ENCODE results near the gene ENTHD1. TPM values are rescaled to one million over a fixed set of nuclear protein-coding genes. Genes with fewer than 3 reads are reported as not detected.

Gene ENTHD1
- total and polyA plus RNA-seq, 9 of the 15 experiments (the other 6 are each of a cell fraction or from before 2014, with no cell fraction given), result 0.13 to 0.98 (median 0.35) TPM

DNA sequence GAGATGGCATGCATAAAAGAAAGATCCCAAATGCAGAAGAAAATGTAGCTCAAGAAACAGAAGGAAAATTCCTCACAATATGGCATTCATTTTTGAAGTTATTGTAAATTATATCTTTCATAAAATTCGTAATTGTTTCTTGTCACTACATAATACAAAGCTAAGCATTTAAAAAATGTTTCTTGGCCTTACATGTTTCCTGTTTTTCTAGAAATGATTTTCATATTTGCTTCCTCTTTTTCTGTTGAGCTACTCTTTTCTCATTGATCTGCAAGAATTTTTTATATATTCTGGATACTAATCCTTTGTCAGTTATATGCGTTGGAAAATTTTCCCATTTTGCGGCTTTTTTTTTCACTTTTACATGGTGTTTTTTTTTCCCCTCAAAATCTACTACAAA lies 48.0 kb downstream of the ENTHD1 start:
- CTCF ChIA-PET (ENCODE audit: low intra/inter-chr PET ratio), result no interaction called here
- DNase-seq (ENCODE audit: extremely low read depth in 1 of 4, low spot score in 3 of 4) (no peak), FAIRE-seq (no peak), ATAC-seq (no peak)
- Histone ChIP-seq H2AFZ (ENCODE audit: low read depth, low read length) (peak overlapping the region; percentile 81), H3K9ac (ENCODE audit: insufficient read depth in 1 of 2, low read depth in 2 of 2, low read length in 2 of 2) (no peak overlapping the region), H3K27ac (ENCODE audit: extremely low read depth, low read depth, low read length) (peak overlapping the region; percentile 37; the same call in 1 of the 3 replicates), H3K36me3 (ENCODE audit: control insufficient read depth, insufficient read depth, low read length) (no peaks in the 10 kb centered on the region), H3K9me3 (replicated peaks; ENCODE audit: control insufficient read depth, insufficient read depth, low read depth, low read length) (no peaks in the 10 kb centered on the region), H3K4me1 (replicated peaks in 1 of 2; ENCODE audit: control insufficient read depth in 2 of 2, insufficient read depth in 2 of 2, low read length in 2 of 2) (peaks cover 0 to 8% of the 10 kb centered on the region in 2 experiments; a peak in 3 of 5 replicates), H3K79me2 (ENCODE audit: control insufficient read depth, insufficient read depth, low read length) (no peaks in the 10 kb centered on the region), H3K4me3 (no peak overlapping the region), H3K4me2 (ENCODE audit: insufficient read depth, low read length) (no peak overlapping the region), H3K9me1 (ENCODE audit: control insufficient read depth, insufficient read depth, low read length) (no peaks in the 10 kb centered on the region), H3K27me3 (ENCODE audit: control insufficient read depth in 2 of 2, insufficient read depth in 2 of 2, low read length in 2 of 2) (no peaks in the 10 kb centered on the region), H4K20me1 (replicated peaks; ENCODE audit: control insufficient read depth, insufficient read depth, low read length) (no peaks in the 10 kb centered on the region)
- in situ Hi-C loops (cut with MboI), result no loop called here
- WGBS (ENCODE audit: insufficient coverage, low coverage, missing lambda C conversion rate), result 62% methylated on average over 3 of the region's 3 CpGs
- intact Hi-C loops (cut with micrococcal nuclease), result no loop called here
- TF ChIP-seq ZNF561 (CRISPR knock-in tag; conservative IDR thresholded peaks at IDR 0.05) (no peak), HMGXB4 (CRISPR knock-in tag; IDR thresholded peaks at IDR 0.05) (no peak), IRF1 (CRISPR knock-in tag; IDR thresholded peaks at IDR 0.05; ENCODE audit: borderline replicate concordance) (no peak), XRCC3 (IDR thresholded peaks at IDR 0.05) (no peak)
- POLR2A ChIA-PET, result interaction anchor here (0.6 to 0.9 kb wide), 3 partner anchors 9 to 305 kb away, joined by 3 read pairs; no protein-coding TSS in a partner anchor
- BruUV-seq (replicated peaks), result no TSS peak

Measured in K562 (cell line).